HG03457 (cell line): ENCODE results near the gene NRG2.

Experiments used
- ATAC-seq: cut with Tn5 transposase; IDR thresholded peaks from one replicate; pipeline ENCODE4 v1.9.1; 2021; ENCODE audit warnings: moderate number of reproducible peaks; ENCODE audit not compliant: unreplicated experiment

NRG2 gene

DNA sequence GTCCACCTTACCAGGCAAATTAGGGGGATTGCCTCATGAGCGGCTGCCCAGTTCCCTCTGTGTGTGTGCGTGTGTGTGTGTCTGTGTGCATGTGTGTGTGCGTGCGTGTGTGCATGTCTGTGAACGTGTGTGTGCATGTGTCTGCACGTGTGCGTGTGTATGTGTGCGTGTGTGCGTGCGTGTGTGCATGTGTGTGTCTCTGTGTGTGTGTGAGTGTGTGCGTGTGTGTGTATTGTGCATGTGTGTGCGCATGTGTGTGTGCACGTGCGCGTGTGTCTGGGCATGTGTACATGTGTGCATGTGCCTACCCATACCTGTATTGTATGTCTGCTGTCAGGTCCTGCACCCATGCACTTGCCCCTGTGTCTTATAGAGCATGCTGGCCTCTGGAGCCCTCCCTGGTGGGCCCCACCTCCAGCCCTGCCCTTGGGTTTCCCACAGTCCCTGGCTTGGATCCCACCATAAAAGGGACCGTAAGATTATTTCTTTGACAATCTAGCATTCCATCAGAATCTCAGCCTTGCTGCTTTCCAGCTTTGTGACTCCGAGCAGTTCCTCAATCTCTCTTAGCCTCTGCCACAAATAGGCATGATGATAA is 238.2 kb downstream of the NRG2 start:
- no peak for ATAC-seq

DNA sequence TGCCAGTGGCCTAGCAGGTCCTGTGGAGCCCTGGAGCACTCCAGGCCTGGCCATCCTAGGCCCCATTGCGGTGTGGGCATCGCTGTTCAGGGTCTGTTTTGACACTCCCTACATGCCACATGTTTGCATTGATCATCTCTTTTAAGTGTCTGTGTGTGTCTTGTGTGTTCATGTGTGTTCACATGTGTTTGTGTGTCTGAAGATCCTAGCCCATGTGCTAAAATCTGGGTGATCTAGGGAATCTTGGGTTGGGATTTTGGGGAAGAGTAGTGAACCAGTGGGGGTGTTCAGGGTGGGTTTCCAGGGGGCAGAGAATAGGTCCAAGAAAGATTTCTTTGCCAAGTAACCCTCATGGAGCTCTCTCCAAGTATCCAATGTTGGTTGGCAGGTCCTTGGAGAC is 239.1 kb downstream of the NRG2 start:
- ATAC-seq = no peak

DNA sequence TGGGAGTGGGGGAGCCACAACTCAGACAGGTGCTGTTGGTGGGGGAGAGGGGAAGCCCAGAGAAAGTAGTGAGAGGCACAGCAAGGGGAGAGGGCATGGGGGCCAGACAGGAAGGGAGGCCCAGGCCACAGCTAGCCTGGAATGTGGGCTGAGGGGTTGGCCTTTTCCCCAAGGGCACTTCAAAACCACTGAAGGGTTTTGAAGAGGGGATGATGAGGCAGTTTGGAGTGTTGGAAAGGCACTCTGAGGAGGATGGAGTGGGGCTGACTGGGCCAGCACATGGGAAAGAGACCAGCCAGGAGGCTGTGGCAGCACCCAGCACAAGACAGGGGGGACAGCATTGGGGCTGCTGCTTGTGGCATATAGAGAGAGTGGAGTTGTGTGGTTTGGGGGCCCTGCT is 243.7 kb downstream of the NRG2 start:
- no peak for ATAC-seq

DNA sequence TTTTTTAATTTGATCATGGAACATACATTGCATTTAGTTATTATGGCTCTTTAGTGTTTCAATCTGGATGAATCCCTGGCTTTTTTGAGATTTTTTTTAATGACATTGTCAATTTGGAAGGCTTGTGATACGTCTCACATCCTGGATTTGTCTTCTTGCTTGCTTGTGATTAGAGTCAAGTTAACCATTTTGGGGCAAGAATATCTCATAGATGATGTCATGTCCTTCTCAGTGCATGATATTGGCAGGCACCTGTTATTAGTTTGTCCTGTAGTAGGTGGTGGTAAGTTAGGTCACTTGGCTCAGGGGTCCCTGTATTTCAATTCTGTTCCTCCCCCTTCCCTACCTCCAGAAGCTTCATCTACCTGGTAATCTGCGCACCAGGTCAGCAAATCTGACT is 244.2 kb downstream of the NRG2 start:
- no peak for ATAC-seq

DNA sequence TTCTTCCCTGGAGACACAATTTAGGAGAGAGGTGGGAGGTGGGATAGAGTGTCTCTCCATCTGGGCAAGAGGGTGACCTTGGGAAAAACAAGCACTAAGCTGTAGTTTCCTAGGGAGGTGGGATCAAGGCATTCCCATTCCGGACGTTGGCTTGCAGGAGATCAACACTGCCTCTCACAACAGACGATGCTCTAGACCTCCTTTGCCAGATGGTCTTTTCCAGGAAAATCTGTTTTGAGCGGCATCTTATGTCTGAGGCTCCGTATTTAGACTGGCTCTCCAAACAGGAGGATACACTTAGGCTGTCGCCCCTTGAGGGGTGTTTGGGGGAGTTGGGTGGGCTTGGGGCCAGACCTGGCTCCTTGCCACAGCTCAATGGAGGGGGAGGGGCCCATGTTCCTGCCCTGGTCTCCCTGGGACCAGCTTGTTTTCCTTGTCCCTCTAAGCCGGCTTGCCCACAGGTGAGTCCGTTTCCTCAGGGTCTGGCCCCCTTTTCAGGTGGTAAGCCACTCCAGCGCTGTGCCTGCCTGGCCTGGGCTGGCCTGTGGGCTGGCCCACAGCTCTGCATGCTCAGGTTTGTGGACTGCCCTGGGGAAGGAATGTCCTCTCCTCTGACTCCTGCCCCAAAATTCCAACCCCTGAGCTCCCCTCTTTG is 245.1 kb downstream of the NRG2 start:
- no peak for ATAC-seq

DNA sequence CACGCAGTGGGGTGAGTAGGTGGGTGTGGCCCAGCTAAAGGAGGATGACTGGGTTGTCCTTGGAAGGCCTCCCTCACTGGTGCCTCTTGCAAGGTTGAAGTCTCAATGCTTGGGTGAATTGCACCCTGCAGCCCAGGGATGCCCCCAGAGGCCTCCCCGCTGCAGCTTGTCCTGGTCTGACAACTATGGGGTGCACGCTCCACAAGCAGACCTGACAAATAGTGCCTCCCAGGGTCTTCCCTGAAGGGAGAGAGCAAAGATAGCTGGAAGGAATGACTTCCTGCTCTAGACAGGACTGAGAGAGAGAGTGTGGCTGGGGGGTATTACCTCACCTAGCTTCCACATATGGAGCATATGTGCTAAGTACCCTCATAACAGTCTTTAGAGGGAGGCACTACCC is 245.8 kb downstream of the NRG2 start:
- no peak for ATAC-seq
